NB4 (cell line): ENCODE results near the gene GUCY2D.

Experiments used
- MYC ChIP-seq: IDR thresholded peaks from 2 replicates; pipeline ENCODE4 v1.6.1; 2011; ENCODE audit warnings: low read depth, low read length
- POLR2A ChIP-seq: IDR thresholded peaks from 2 replicates; pipeline ENCODE4 v1.6.1; 2011; ENCODE audit warnings: mild to moderate bottlenecking; ENCODE audit not compliant: insufficient read length; ENCODE audit errors: extremely low read depth
- TF ChIP-seq, protein P1 (sequence below): IDR thresholded peaks from one replicate; pipeline ENCODE4 v1.5.1; 2012; ENCODE audit warnings: low read depth, low read length
- TF ChIP-seq, protein P2 (sequence below): IDR thresholded peaks from 2 replicates; pipeline ENCODE4 v1.6.1; 2011; ENCODE audit warnings: low read depth, low read length

DNA sequence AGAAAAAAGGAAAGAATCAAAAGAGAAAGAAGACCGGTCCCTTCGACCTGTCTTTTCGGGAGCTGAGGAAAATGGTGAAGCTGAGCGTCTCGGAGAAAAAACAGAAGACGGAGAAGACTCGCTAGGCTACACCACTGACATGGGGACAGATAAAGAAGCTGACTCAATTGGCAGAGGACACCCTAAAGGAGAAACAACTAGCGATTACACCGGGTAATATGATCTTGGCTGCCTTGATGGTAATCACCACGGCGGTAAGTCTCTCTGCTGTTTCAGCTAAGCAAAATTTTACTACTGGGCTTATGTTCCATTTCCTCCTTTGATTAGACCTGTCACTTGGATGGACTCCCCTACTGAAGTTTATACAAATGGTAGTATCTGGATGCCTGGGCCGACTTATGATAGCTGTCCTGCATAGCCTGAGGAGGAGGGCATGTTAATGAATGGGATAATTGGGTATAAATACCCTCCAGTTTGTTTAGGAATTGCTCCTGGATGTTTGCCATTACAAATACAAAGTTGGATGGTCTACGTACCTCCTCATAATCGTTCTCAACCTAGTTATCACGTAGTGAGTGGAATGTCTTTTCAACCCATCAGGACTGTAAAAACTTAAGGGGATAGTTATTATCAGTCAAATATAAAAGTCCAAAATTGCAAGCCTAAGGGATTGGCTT is 60.5 kb downstream of the GUCY2D start:
- TF ChIP-seq, protein P1, sequence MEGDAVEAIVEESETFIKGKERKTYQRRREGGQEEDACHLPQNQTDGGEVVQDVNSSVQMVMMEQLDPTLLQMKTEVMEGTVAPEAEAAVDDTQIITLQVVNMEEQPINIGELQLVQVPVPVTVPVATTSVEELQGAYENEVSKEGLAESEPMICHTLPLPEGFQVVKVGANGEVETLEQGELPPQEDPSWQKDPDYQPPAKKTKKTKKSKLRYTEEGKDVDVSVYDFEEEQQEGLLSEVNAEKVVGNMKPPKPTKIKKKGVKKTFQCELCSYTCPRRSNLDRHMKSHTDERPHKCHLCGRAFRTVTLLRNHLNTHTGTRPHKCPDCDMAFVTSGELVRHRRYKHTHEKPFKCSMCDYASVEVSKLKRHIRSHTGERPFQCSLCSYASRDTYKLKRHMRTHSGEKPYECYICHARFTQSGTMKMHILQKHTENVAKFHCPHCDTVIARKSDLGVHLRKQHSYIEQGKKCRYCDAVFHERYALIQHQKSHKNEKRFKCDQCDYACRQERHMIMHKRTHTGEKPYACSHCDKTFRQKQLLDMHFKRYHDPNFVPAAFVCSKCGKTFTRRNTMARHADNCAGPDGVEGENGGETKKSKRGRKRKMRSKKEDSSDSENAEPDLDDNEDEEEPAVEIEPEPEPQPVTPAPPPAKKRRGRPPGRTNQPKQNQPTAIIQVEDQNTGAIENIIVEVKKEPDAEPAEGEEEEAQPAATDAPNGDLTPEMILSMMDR = no peak
- TF ChIP-seq POLR2A (no peak), MYC (no peak)
- TF ChIP-seq, protein P2, sequence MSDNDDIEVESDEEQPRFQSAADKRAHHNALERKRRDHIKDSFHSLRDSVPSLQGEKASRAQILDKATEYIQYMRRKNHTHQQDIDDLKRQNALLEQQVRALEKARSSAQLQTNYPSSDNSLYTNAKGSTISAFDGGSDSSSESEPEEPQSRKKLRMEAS = no peak
